Activated CD4-positive, alpha-beta T cell treated with anti-CD3 and anti-CD28 coated beads, Interleukin-2, amount 50 U/mL, for 16 hours (primary cell): ENCODE results near the gene ARHGAP15.

ENCODE experiments used
- DNase-seq: peaks from one replicate; pipeline ENCODE4 v3.0.0-alpha.2; 2020

The ARHGAP15 gene

DNA sequence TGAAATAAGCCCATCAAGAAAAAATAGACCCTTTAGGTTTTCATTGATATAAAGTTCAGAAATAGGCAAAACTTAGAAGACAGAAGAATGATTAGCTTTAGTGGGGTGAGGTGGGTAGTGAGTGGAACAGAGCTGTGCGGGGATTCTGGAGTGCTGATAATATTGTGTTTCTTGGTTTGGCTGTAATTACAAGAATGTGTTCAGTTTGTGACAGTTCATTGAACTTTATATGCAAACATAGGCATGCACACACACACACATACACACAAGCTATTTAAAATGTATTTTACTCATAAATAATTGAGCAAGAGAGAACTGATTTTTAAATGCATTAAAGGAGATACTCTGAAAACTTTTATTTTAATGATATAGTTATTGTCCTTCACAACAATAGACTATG, 17.1 kb downstream of the ARHGAP15 start:
- DNase-seq, result no peak

DNA sequence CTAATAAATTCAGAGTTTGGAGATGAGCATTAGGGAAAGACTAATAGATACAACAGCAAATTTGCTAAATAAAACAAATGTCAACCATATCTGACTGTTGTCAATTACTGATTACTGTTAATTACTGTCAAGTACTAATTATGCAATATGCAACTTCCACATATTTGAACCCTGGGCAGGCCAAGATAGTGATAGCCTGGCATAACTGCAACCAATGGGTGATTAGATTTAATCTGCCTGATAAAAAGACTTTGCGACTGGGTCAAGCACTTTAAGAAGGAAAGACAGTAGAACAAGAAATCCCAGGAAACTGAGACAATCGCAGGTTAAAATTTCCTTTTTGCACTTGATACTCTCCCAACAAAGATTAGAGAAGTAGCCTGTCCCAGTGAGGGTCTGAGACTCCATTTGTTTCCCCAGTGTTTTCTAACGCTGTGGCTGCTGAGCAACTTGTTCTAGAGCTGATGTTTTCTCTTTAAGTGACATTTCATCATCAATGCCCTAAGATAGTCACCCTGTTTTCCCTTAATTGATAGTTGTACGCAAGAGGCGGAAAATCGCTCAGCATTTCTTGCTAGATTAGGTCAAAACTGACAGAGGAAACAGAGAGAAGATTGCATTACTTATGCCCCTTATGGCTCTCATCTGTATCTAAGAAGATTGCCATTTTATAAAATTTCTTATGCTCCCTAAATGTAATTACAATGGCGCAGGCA, 17.8 kb downstream of the ARHGAP15 start:
- no peak for DNase-seq

DNA sequence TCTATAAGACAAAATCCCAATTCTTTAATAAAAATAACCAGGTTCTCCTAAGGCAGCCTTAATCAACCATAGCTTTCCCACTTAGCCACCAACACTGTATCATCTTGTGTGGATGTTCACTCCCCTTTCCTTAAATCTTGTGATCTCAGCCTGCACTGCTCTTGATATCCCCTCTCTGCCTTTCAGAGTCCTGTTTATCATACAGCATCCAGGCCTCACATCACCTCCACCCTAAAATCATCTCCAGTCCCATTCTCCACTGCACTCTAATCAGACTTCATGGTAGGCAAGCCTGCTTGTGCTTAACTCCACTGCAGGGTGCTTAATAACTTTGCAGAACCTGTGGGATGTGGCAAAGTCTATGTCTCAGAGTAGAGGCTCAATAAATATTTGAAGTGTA, 18.8 kb downstream of the ARHGAP15 start:
- DNase-seq, result no peak

DNA sequence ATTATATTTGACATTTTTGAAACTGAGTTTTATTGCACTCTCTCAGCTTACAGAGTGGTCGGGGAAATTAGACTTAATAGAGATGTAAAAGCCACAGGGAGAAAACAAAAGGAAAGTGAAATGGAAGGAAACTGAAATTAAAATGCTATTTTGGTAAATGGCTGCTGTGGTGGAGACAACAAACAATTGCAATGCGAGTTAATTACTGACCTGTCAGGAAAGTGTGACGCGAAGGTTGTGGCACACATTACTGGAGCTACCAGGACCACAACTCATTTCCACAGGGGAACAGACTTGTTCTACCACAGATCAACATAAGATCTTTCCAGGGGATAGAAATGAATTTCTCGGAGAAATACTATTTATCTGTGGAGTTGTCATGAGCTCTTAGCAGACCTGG, 19.5 kb downstream of the ARHGAP15 start:
- DNase-seq, result no peak

DNA sequence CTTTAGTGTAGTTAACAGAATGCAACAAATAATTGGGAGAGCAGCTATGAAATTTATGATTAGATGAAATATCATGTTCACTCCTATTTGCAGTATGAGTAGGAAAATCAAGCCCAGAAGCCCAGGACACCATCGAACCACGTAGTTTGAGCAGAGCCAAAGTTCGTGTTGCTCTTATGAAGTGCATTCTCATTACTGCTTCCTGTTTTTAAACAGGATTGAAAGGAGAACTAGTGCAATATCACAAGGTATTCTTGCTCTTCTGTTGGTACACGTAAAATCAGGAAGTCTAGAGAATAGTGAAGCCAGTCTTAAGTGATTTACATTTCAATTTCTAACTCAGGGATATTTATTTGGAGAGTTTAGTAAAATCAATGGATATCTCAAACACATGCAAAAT, 21.1 kb downstream of the ARHGAP15 start:
- no peak for DNase-seq

DNA sequence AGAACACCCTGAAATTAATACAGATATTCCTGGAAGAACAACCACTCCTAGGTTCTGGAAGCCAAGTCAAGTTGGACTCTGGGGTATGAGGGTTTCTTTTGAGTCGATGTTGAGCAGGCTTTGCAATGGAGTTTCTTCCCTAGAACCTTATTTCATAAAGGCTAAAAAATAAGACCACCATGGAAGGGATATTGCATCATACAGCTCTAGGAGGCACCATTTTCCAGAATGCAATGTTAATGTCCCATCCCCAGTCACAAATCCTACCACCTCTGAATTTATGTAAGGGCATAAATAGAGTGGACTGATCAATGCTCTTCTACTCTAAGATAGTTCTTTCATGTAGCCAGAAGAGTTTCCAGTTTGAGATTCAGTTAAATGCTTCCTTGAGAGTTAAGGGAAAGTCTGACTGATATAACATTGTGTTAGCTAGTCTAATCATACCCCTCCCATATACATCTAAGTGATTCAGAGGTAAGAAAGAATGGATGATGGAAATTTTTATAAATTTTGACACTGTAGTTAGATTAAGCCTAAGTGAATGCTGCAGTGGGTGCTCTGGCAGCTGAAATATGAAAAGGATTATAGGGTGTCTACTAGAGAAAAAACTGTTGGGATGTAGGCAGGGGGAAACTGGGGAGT, 22.0 kb downstream of the ARHGAP15 start:
- no peak for DNase-seq

DNA sequence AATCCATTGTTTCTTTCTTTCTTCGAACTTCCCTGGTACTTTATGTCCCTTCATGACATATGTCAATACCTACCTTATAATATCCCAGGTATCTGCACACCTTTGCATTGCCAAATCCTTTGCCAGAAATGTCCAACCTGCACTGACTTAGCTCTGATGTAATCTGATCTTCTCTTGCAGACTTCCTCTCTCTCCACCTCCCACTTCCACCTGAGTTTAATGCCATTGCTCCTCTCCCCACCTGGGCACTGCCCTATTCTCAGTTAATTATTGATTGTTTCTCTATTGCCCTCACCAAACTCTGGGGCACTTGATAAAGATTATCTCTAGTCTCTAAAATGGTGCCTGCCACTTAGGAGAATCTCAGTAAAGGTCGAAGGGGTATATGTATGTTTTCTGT, 23.0 kb downstream of the ARHGAP15 start:
- no peak for DNase-seq

DNA sequence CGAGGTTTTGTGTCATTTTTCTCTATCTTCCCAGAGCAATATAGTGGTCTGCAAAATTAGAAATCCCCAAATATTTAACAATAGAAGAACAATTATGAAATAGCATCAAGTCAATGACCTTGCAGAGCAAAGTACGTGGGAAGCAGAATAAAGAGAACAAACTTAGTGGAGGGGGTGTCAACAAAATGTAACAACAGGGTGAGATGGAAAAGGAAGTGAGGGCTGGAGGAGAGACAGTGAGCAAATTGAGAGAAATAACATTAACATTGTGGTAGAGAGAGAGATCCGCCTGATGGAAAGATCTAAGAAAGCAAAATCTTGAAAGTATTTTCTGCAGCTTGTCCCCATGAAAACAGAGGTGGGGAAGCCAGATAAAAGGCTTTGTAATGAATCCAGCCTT, 23.4 kb downstream of the ARHGAP15 start:
- DNase-seq, result no peak

DNA sequence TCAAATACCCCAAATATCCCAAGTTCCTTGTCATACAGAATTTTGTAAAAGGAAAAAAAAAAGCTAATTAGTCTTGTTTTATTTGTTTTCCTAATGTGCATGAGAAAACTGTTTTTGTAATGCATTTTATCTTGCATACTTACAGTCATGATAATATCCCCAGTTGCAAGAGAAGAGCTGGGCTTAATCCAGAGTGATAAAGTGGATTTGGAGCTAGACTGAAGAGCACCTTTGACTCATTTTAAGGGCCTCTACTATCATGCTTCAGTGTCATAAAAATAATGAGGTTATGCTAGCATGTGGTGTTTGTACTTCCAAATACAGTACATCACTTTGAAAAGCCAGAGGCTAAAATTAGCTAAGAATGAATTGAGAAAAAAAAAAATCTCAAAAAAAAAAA, 26.4 kb downstream of the ARHGAP15 start:
- no peak for DNase-seq

DNA sequence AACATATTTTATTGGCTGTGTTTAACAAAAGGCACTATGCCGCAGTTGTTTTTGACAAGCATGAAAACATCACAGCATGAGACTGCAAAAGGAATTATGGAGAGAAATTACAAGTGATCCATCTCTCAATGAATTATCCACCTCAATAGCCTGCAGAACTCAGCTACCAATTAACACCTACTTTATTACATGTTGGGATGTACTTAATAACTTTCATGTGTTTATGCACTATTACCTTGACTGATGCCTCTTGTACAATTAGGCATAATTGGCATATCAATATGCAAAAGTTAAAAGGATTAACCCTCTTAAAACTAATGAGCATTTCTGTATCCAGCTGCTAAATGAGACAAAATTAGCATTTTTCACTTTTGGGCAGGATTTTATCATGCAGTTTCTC, 27.8 kb downstream of the ARHGAP15 start:
- DNase-seq, result no peak

DNA sequence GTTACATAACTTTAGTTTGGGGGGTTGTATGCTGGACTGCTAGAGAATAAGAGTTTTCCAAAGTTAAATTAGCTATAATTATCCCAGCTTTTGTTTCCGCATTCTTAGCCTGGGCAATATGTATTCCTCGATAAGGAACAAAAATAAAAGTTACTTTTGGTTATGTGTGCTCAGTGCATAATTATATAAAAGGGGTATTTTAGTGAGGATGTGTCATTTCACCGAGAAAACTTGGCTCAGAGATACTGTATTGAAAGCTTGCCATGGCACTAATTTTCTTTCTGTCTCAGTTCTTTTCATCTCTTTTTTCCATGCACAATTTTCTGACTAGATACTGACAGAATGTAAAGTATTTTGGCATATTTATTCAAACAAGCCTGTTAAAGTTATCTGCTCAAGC, 28.2 kb downstream of the ARHGAP15 start:
- DNase-seq, result no peak

DNA sequence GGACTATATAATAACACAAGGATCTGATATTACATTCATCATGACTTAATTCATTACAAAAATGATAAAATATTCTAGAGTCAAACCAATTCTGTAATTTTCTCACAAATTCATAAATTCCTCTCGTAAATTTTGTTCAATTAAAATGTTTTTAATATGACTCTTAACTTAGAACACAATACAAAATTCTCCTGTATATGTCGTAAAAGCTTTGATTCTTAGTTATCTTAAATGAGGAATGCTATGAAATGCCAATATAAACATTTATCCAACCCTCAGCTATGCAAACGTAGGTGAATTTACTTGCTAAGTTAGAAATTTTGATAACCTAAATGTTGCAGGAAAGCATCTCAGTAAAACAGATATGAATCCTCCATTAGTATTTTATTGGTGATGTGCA, 28.9 kb downstream of the ARHGAP15 start:
- DNase-seq, result no peak

DNA sequence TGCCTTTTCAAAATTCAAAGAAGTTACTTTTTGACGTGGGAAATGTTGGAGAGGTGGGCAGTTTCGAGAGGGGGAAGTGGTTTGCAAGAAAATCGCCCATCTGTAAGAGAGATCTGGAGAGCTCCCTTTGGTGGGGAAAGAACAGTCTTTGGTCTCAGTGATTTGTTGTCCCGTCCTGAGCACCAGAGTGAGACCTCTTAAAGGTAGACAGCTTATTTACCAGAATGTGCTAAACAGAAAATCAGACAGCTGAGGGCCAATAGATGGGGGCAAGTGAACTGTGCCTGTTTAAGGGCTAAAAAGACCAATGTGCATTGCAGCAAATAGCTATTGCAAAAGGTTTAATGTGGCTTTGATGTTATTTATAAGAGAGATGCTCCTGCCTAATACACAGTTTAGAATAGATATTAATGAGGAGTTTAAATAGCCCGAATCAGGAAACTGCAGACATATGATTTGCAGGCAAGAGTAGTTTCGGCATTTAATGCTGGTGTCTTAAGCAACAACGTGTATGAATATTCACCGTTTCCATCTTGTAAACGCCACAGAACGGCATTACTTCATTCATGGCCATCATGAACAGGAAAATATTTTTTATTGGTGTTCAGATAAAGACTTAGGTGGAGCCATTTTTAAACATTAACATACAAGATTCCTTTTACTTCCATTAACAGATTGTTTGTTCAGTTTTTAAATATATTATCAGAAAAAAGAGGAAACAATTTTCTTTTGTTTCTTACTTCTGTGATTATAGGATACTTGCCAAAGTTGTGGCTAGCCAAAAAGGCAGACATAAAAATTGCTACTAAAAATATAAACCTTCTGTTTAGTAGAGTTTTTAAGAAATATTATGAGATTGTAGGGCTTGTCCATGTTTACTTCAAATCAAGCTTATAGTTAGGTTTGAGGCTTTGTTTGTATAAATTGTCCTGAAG, 29.6 kb downstream of the ARHGAP15 start:
- DNase-seq, result no peak

DNA sequence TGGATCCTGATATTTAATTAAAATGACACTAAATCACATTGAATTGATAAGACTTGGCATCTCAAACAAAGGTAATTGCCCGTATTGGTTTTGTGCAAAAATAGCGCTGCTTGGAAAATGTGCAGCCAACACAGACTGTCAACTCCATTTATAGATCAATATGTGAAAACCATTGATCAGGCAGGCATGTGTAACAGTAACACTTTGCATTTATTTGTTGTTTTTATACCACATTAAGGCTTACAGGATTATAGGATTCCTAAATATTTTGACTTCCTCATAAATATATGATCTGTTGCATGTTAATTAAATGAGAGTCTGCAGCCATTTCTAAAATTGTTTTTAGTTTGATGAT, 30.2 kb downstream of the ARHGAP15 start:
- DNase-seq, result no peak

DNA sequence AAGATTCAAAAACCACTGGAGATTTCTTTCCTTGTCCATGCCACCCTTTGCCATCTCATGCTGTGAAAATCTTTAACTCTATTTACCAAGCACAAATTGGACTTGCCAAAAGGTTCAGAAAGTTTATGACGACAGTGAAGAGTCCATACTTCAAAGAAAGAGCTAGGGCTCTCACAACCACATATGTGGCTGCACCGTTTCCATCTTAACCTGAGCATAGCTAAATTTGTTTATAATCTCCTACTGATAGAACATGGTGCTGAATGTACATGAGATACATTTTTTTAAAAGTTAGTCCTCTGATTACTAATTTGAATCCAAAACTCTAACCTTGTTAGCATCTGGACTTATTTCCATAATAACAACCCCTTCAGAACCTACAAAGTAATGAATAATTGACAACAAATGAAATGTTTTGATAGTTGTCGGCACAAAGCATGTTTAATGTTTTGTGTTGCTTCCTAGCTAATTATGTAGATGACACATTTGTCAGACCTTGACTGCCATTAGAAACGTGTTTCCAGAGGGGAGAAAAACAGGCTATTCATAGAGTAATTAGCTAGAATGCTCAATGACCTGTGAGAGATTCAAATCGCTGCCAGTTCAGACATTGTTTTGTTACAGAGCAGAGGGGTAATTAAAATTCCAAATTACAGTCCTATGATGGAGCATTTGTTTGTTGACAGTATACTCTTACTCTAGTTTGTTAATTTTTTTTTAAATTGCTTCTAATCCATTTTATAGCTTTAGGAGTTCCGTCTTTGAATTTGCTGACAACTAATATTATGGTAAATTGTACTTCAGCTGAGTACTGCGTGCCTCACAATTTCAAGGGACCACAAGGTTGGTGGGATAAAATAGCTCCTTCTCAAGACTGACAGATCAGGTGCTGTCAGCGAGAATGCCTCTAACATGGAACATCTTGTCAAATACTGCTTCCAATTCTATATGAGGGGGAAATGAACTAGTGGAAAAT, 31.8 kb downstream of the ARHGAP15 start:
- no peak for DNase-seq

DNA sequence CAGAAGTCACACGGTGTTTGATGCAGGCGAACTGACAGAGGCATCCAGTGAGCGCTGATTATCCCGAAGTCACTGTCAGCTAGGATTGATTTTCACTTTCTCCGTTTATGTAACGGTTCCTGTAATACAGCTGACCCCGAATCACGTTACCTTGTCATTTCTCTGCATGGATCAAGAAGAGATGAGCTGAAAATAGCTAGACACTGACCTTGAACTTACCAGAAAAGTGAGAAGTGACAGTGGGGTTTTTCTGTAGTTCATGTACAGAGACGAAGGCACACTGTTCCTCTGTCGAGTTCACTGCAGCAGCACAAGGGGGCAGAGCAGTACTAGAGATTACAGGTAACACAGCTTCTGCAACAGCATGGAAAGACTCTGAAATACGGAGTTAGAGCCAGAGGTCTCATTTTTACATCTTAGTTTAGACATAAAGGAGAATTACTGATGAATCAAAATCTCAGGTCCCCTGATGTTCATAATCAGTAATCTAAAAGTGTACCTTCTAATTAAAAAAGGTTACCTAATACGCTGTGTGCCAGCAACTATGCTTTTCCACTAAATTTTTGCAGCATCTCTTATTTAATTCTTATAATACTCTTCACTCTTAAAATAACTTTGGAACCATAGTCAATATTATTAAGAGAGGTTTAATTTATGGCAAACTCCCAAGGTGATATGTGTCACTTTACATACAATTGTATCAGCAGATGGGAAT, 33.1 kb downstream of the ARHGAP15 start:
- DNase-seq, result peak; percentile 44

DNA sequence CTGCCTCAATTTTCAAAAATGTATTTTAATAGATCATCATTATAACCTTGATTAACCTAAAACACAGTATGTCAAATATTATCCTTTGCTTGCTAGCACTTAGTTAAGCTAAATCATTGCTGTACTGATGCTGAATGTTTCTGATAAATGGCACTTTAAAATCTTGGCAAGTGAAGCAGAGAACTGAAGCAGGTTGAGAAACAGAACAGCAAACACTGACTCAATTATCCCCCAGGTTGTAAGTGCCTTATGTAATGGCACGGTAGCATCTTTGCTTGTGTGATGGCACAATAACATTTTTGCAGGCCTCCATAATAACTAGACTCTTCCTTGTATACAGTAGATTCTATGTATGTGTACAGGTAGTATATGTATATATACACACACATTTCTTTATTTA, 33.8 kb downstream of the ARHGAP15 start:
- DNase-seq, result no peak

DNA sequence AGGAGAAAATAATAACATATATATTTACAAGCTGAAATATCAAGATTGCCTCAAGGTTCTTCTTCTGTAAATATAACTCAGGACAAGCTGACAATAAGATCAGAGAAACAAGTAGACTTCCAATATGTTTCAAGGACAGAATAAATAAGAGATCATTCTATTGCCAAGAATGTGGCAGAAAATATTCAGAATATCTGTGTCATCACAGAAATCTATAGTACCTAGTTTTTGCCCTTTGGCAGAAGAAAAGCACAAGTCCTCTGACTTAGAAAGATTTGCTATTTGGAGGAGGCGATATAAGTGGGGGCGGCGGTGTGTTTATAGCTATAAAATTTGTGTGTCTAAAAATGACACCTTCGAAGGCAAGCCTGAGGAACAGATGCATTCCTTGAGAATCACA, 34.3 kb downstream of the ARHGAP15 start:
- DNase-seq, result no peak

DNA sequence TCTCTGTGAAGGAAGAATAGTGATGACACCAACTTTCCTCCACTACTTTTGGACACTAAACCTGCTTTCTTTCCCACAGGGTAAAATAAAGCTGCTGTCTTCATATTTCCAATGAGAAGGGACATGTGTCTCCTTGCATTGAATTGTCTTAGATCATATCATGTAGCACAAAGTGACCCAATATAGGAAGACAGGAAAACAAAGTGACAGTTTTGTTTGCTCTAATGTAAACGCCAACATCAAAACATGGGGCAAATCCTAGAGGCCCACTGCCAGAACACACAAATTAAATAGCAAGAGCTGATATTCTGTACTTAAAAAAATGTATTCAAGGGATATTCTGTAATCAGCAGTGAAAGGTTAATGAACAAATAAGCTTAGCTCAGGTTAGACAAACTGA, 36.1 kb downstream of the ARHGAP15 start:
- DNase-seq, result no peak

DNA sequence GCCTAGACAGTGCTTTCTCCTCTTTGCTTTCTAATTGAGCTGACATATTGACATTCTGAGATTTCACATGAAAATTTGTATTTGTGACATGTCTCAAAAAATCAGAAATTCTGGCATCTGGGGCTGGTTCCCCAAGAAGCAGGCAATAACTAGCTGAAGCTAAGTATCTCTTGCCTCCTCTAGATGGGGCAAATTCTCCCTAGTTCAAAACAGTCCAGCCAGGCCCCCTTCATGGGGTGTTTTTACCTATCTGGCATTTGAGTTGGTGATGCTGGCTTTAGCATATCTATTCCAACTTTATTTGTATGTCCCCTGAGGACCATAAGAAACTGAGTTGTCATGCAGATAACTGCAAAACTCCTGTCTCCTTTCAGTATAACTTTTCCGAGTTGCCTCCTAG, 39.9 kb downstream of the ARHGAP15 start:
- DNase-seq, result no peak

DNA sequence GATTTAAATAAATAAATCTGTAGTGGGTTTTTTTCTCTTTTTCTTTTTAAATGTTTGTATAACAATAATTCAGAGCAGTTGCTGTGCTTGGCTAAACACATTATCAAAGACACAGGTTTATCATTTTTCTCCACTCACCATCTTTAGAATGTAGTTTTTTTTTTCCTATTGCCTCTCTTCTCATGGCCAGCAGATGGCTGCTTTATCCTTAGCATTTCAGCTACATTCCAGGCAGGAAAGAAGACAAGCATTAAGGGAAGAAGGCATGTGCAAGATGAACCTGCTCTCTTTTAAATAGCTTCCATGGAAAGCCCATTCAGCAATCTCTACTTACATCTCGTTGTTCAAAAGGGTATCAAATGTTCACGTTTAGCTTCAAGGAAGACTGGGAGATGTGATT, 42.6 kb downstream of the ARHGAP15 start:
- no peak for DNase-seq

DNA sequence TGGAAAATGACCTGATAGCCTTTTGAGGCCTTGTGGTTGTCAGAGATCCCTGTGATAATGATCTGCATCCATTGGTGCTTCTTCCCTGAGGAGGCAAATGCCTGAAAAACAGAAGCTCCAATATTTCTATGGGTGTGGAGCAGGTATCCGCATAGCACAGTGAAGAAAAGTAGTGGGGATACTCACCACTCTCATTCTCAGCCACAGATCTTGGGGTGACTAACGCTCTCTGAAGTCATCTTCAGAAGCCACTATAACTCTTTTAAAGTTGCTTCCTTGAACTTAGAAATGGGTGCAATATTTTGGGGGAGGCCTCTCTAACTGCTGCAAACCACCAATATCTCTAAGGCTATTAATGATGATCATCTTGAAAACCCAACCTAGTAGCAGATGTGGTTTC, 46.2 kb downstream of the ARHGAP15 start:
- peak; percentile 30 for DNase-seq
